Esophagus (tissue), 2 donors: ENCODE measurements around the gene ZNF718. TPM values are rescaled to one million over a fixed set of nuclear protein-coding genes. Genes with fewer than 3 reads are reported as not detected.
A peak's percentile ranks its signal among the peaks of the same experiment; 100 is the strongest.
"Not testable (repeated sequence)": the region's sequence is repeated elsewhere in the genome, so short reads cannot be mapped to it uniquely, and the experiment has no call there.

Experiments
- H3K27ac ChIP-seq, 2 donors: one replicate each; pipeline ENCODE4 v1.5.1; 2013; ENCODE audit warnings: low read depth in 2 of 2, mild to moderate bottlenecking in 2 of 2, inconsistent platforms in 1 of 2, low read length in 1 of 2, moderate library complexity in 1 of 2
- H3K27me3 ChIP-seq, 2 donors: one replicate each; pipeline ENCODE4 v1.6.1; 2013; ENCODE audit warnings: low read length in 2 of 2, control low read depth in 1 of 2, mild to moderate bottlenecking in 1 of 2; ENCODE audit not compliant: insufficient read depth in 2 of 2, control insufficient read depth in 1 of 2
- H3K36me3 ChIP-seq, 2 donors: one replicate each; pipeline ENCODE4 v1.6.1; 2013; ENCODE audit warnings: low read length in 1 of 2; ENCODE audit not compliant: control insufficient read depth in 2 of 2, insufficient read depth in 2 of 2
- H3K4me1 ChIP-seq, 2 donors: one replicate each; pipeline ENCODE4 v1.6.1; 2013; ENCODE audit warnings: low read length in 1 of 2; ENCODE audit not compliant: control insufficient read depth in 2 of 2, insufficient read depth in 2 of 2
- H3K4me3 ChIP-seq, 2 donors: one replicate each; pipeline ENCODE4 v1.5.1; 2013; ENCODE audit warnings: low read length in 2 of 2, mild to moderate bottlenecking in 2 of 2, low read depth in 1 of 2, moderate library complexity in 1 of 2
- H3K9me3 ChIP-seq, 2 donors: one replicate each; pipeline ENCODE4 v1.6.1; 2013; ENCODE audit warnings: mild to moderate bottlenecking in 2 of 2, low read depth in 1 of 2, low read length in 1 of 2, moderate library complexity in 1 of 2; ENCODE audit not compliant: control insufficient read depth in 2 of 2, insufficient read depth in 1 of 2
- WGBS, 2 donors: extraction: QIAGEN DNeasy Blood & Tissue Kit; methylation state at CpG; one replicate each; pipeline ENCODE4 v1.1.7; 2013; 5-methylcytosine and 5-hydroxymethylcytosine counted together
- polyA plus RNA-seq, 2 donors: library from polyadenylated mRNA; stranded (reverse); fragments of 200-250 nt; gene quantifications; one replicate each; pipeline ENCODE4 v1.2.3, GENCODE V29; 2013
- donor health status: healthy with polysubstance abuse.
- donor health status: Bipolar disorder and iron deficiency.

ZNF718 gene
- polyA plus RNA-seq, 2 donors, result 0.75 to 0.98 TPM

DNA sequence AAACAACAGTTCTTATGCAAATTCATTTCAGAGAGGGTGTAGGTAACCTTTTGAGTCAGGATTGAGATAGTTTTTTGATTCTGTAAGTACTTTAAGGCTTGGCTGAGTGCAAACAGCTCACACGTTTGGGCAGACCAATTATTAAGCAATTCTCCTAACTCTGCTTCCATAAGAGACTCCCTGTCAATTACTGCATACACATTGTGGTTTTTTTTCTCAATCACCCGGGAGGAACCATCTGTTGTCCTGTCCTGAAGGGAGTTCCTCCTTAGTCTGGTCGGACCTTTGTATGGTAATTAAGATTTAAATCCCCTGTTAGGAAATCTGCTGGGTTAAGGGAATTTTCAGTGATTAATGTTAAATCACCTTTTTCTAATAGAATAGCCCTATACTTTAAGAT is 70.9 kb downstream of the ZNF718 start:
- not testable (repeated sequence) for H3K36me3 ChIP-seq, H3K4me1 ChIP-seq, H3K27ac ChIP-seq, H3K27me3 ChIP-seq, H3K4me3 ChIP-seq
- 63 to 67% methylated on average over 3 of the region's 3 CpGs for WGBS, 2 donors
- peaks cover 3 to 18% of the 10 kb centered on the region in 2 donors for H3K9me3 ChIP-seq

DNA sequence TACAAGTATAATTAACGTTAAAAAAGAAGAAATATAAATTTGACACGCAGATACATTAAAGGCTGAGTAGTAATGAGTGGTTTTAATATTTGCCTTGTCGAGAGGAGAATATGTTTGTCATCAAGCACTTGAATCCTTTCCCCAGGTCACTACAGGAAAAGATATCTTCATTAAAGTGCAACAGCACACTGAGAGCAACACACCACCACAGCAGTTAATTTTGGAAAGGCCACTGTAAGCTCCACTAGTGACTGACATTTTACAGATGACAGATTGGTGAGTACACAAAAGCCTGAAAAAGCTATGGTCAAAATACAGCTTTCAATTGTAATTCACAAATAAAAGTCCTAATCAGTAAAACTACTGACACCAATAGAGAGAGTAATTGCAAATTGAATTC is 76.6 kb downstream of the ZNF718 start:
- H3K36me3 ChIP-seq, result peaks cover 0 to 5% of the 10 kb centered on the region in 2 donors
- 96% methylated on average over 3 of the region's 3 CpGs for WGBS, 2 donors
- H3K9me3 ChIP-seq, result peaks cover 6 to 18% of the 10 kb centered on the region in 2 donors
- H3K4me1 ChIP-seq, result no peaks in the 10 kb centered on the region
- H3K27me3 ChIP-seq, result no peaks in the 10 kb centered on the region
- H3K4me3 ChIP-seq, result no peak overlapping the region
- no peak overlapping the region for H3K27ac ChIP-seq

DNA sequence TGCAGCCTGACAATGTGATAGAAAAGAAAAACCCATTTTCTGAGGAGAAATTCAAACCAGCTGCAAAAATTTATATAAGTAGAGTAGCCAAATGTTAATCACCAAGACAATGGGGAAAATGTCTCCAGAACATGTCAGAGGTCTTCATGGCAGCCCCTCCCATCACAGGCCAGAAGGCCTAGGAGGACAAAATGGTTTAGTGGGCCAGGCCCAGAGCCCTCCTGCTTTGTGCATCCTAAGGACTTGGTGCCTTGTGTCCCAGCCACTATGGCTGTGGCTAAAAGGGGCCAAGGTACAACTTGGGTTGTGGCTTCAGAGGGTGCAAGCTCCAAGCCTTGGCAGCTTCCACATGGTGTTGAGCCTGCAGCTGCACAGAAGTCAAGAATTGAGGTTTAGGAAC is 78.5 kb downstream of the ZNF718 start:
- H3K9me3 ChIP-seq, result peaks cover 5 to 31% of the 10 kb centered on the region in 2 donors
- not testable (repeated sequence) for H3K27me3 ChIP-seq, H3K36me3 ChIP-seq, H3K4me1 ChIP-seq, H3K4me3 ChIP-seq, H3K27ac ChIP-seq

- no peak overlapping the region for H3K27ac ChIP-seq
- WGBS, 2 donors, result 96 to 98% methylated on average over 24 of the region's 24 CpGs
- H3K4me1 ChIP-seq, result no peaks in the 10 kb centered on the region
- H3K9me3 ChIP-seq, result peaks cover 5 to 27% of the 10 kb centered on the region in 2 donors
- no peaks in the 10 kb centered on the region for H3K27me3 ChIP-seq
- H3K36me3 ChIP-seq, result peaks cover 0 to 5% of the 10 kb centered on the region in 2 donors
- no peak overlapping the region for H3K4me3 ChIP-seq
These were observed 80.9 kb downstream of the ZNF718 start for GRCh38 chr4:205097-205756.

- H3K9me3 ChIP-seq, result peaks cover 5 to 27% of the 10 kb centered on the region in 2 donors
- no peaks in the 10 kb centered on the region for H3K4me1 ChIP-seq
- peaks cover 0 to 5% of the 10 kb centered on the region in 2 donors for H3K36me3 ChIP-seq
- WGBS, 2 donors, result 92 to 94% methylated on average over 4 of the region's 4 CpGs
- no peak overlapping the region for H3K4me3 ChIP-seq
- H3K27me3 ChIP-seq, result no peaks in the 10 kb centered on the region
- H3K27ac ChIP-seq, result no peak overlapping the region
These were observed 81.8 kb downstream of the ZNF718 start for GRCh38 chr4:206054-206453.

DNA sequence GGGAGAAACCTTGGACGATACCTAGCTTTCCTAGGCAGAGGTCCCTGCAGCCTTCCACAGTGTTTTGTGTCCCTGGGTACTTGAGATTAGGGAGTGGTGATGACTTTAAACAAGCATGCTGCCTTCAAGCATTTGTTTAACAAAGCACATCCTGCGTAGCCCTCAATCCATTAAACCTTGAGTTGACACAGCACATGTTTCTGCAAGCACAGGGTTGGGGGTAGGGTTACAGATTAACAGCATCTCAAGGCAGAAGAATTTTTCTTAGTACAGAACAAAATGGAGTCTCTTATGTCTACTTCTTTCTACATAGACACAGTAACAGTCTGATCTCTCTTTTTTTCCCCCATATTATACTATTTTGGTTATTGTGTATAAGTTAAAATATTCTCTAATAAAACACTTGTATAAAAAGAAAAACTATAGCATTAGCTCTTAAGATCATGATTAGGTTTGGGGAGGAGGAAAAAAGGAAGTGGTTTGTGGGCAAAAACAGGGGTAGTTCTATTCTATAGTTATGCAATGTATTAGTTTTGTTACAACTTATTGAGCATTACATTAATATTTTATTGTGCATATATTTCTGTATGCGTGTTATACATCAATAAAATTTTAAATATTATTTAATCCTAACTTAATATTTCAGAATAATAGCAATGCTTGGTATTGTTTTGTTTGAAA is 84.3 kb downstream of the ZNF718 start:
- peaks cover 5 to 41% of the 10 kb centered on the region in 2 donors for H3K9me3 ChIP-seq
- H3K4me3 ChIP-seq, result not testable (repeated sequence)
- 50 to 58% methylated on average over 3 of the region's 3 CpGs for WGBS, 2 donors

GRCh38 chr4:211033-211511 is 86.8 kb downstream of the ZNF718 start:
- Histone ChIP-seq H3K27me3 (peaks cover 0 to 2% of the 10 kb centered on the region in 2 donors), H3K9me3 (peaks cover 0 to 34% of the 10 kb centered on the region in 2 donors), H3K4me1 (peaks cover 0 to 2% of the 10 kb centered on the region in 2 donors), H3K4me3 (no peak overlapping the region), H3K36me3 (no peaks in the 10 kb centered on the region), H3K27ac (no peak overlapping the region)
- WGBS, 2 donors, result 80 to 88% methylated on average over 8 of the region's 8 CpGs

More for the DNA sequence above, 84.3 kb downstream of the ZNF718 start:
- not testable (repeated sequence) for H3K27ac ChIP-seq, H3K27me3 ChIP-seq, H3K36me3 ChIP-seq, H3K4me1 ChIP-seq

GRCh38 chr4:212438-213188 is 88.3 kb downstream of the ZNF718 start:
- Histone ChIP-seq H3K27me3 (peaks cover 0 to 2% of the 10 kb centered on the region in 2 donors), H3K27ac (peak overlapping the region in 1 of 2 donors; percentile 16), H3K9me3 (peaks cover 0 to 22% of the 10 kb centered on the region in 2 donors), H3K4me1 (peaks cover 0 to 2% of the 10 kb centered on the region in 2 donors), H3K4me3 (peak overlapping the region; percentile 38 to 54), H3K36me3 (no peaks in the 10 kb centered on the region)
- WGBS, 2 donors, result 15% methylated on average over 48 to 57 of the region's 57 CpGs

DNA sequence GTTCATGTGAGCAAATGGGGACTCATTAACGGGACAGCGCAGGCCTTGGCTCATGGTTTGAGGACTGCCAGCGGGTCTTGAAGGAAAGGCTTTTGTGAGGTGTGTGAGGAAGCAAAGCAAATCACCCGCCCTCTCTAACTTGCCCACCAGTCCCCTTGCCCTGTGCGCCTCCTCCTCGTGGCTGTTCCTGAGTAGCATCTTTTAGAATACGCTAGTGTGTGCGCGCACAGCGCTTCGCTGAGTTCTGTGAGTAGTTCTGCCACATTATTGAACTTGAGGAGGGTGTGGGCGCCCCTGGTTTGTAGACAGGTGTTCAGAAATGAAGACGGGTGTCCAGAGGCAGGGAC is 88.9 kb downstream of the ZNF718 start:
- not testable (repeated sequence) for H3K36me3 ChIP-seq, H3K4me1 ChIP-seq, H3K27me3 ChIP-seq
- Histone ChIP-seq H3K27ac (peak overlapping the region in 1 of 2 donors; percentile 16), H3K4me3 (peak overlapping the region; percentile 38 to 54), H3K9me3 (peaks cover 0 to 22% of the 10 kb centered on the region in 2 donors)
- WGBS, 2 donors, result 24 to 33% methylated on average over 13 of the region's 13 CpGs
